Common myeloid progenitor, CD34-positive (primary cell): ENCODE results near the gene LSM3. TPM values are rescaled to one million over a fixed set of nuclear protein-coding genes. Genes with fewer than 3 reads are reported as not detected.

Source experiments
- CTCF ChIA-PET: fragments of 350-600 bp; sonication (Branson Sonifier 250); formaldehyde crosslinking; loops from one replicate; lab custom pipeline; 2021; ENCODE audit warnings: antibody characterized with exemption; lab: Charles Lee
- POLR2A ChIA-PET: fragments of 350-600 bp; sonication (Branson Sonifier 250); formaldehyde crosslinking; loops from one replicate; lab custom pipeline; 2021; ENCODE audit warnings: antibody characterized with exemption; lab: Charles Lee
- DNase-seq, 3 donors: peaks; one replicate each; pipeline versions ENCODE4 v3.0.0 to v3.0.0-alpha.2; 2013
- H3K27ac ChIP-seq, 2 experiments: 1 replicate in 1 of 2; 2 replicates in 1 of 2; pipeline ENCODE4 v1.7.0; 2013; ENCODE audit warnings: inconsistent platforms in 2 of 2, low read length in 2 of 2, mild to moderate bottlenecking in 2 of 2, low read depth in 1 of 2, moderate library complexity in 1 of 2; ENCODE audit not compliant: severe bottlenecking in 2 of 2, insufficient read depth in 1 of 2, poor library complexity in 1 of 2
- H3K27me3 ChIP-seq, 5 experiments: replicated peaks in 2 of 5; 1 replicate in 3 of 5; 2 replicates in 2 of 5; pipeline versions ENCODE4 v1.6.1 to v1.7.0; 2013; ENCODE audit warnings: low read length in 4 of 5, mild to moderate bottlenecking in 2 of 5, moderate library complexity in 2 of 5, inconsistent platforms in 1 of 5; ENCODE audit not compliant: insufficient read depth in 5 of 5, control insufficient read depth in 4 of 5
- H3K36me3 ChIP-seq, 4 experiments: 1 replicate in 2 of 4; 2 replicates in 2 of 4; pipeline versions ENCODE4 v1.6.1 to v1.7.0; 2013; ENCODE audit warnings: low read length in 3 of 4, control low read depth in 1 of 4, mild to moderate bottlenecking in 1 of 4; ENCODE audit not compliant: control insufficient read depth in 4 of 4, insufficient read depth in 4 of 4
- H3K4me1 ChIP-seq, 4 experiments: 1 replicate in 3 of 4; 2 replicates in 1 of 4; pipeline versions ENCODE4 v1.6.1 to v1.7.1; 2013; ENCODE audit warnings: low read length in 3 of 4, mild to moderate bottlenecking in 3 of 4, control low read depth in 1 of 4, inconsistent platforms in 1 of 4, moderate library complexity in 1 of 4; ENCODE audit not compliant: control insufficient read depth in 4 of 4, insufficient read depth in 4 of 4; ENCODE audit errors: control extremely low read depth in 1 of 4
- H3K4me3 ChIP-seq, 7 experiments: 1 replicate in 4 of 7; 2 replicates in 3 of 7; pipeline versions ENCODE4 v1.5.1 to v1.7.0; 2013; ENCODE audit warnings: mild to moderate bottlenecking in 7 of 7, low read length in 6 of 7, moderate library complexity in 6 of 7, inconsistent platforms in 2 of 7, low read depth in 2 of 7, control low read depth in 1 of 7; ENCODE audit not compliant: insufficient read depth in 4 of 7, control insufficient read depth in 1 of 7; ENCODE audit errors: extremely low read depth in 1 of 7
- H3K9me3 ChIP-seq, 5 experiments: 1 replicate in 4 of 5; 2 replicates in 1 of 5; pipeline versions ENCODE4 v1.6.1 to v1.7.1; 2013; ENCODE audit warnings: low read length in 4 of 5, mild to moderate bottlenecking in 2 of 5, inconsistent platforms in 1 of 5, low read depth in 1 of 5, moderate library complexity in 1 of 5; ENCODE audit not compliant: control insufficient read depth in 4 of 5, insufficient read depth in 2 of 5; ENCODE audit errors: control extremely low read depth in 1 of 5
- WGBS: methylation state at CpG from one replicate; pipeline ENCODE4 v1.1.5; 2013; ENCODE audit not compliant: insufficient coverage; 5-methylcytosine and 5-hydroxymethylcytosine counted together
- polyA plus RNA-seq: library from polyadenylated mRNA; unstranded; fragments of 120-200 nt; gene quantifications from one replicate; pipeline ENCODE4 v1.2.1, GENCODE V29; 2013

Gene LSM3
- polyA plus RNA-seq = 11.6 TPM

GRCh38 chr3:14178247-14179113 is at the start of gene LSM3, which contains the start of gene XPC:
Gene LSM3 (plus strand): TSS chr3:14178817. CDS start chr3:14178861, 44 bp downstream.
Gene XPC (minus strand): TSS chr3:14178601. CDS start chr3:14178568, 33 bp downstream.
- peaks cover 6 to 23% (median 15%) of the 10 kb centered on the region in 4 experiments for H3K36me3 ChIP-seq
- H3K9me3 ChIP-seq = no peaks in the 10 kb centered on the region
- ChIA-PET POLR2A (interaction anchor here (0.7 to 1.6 kb wide), 6 partner anchors 13 to 283 kb away, joined by 3 to 8 read pairs (median 6); no protein-coding TSS in a partner anchor), CTCF (interaction anchor here (0.9 to 2.8 kb wide), 9 partner anchors 20 to 54 kb away, joined by 3 to 9 read pairs (median 4); partner anchors contain the start of genes CHCHD4 and TMEM43)
- H3K4me3 ChIP-seq = peak within 1 kb of the TSS; percentile 83 to 98 (median 93)
- DNase-seq = peak; percentile 98 to 99 (median 99)
- WGBS = 0% methylated on average over 74 of the region's 78 CpGs
- H3K27me3 ChIP-seq = peaks cover 0 to 3% (median 0%) of the 10 kb centered on the region in 5 experiments
- peaks cover 16 to 39% (median 32%) of the 10 kb centered on the region in 4 experiments for H3K4me1 ChIP-seq
- H3K27ac ChIP-seq = peak within 1 kb of the TSS; percentile 96 to 98

- ChIA-PET CTCF (interaction anchor here (1.8 kb wide), 1 partner anchor 16 kb away, joined by 4 read pairs; no protein-coding TSS in a partner anchor), POLR2A (interaction anchor here (0.6 kb wide), 1 partner anchor 377 kb away, joined by 4 read pairs; no protein-coding TSS in a partner anchor)
- Histone ChIP-seq H3K4me1 (peaks cover 2 to 22% (median 19%) of the 10 kb centered on the region in 4 experiments), H3K27ac (no peak overlapping the region), H3K9me3 (no peaks in the 10 kb centered on the region), H3K4me3 (no peak overlapping the region), H3K27me3 (no peaks in the 10 kb centered on the region), H3K36me3 (peaks cover 18 to 69% (median 59%) of the 10 kb centered on the region in 4 experiments)
- WGBS = 92% methylated on average over 4 of the region's 6 CpGs
- DNase-seq = no peak
Observed at GRCh38 chr3:14129296-14129695, 49.3 kb upstream of the LSM3 start.

GRCh38 chr3:14130230-14130629 is 48.4 kb upstream of the LSM3 start:
- Histone ChIP-seq H3K27ac (no peak overlapping the region), H3K4me3 (no peak overlapping the region), H3K27me3 (no peaks in the 10 kb centered on the region), H3K36me3 (peaks cover 18 to 78% (median 68%) of the 10 kb centered on the region in 4 experiments), H3K4me1 (peaks cover 2 to 21% (median 18%) of the 10 kb centered on the region in 4 experiments), H3K9me3 (no peaks in the 10 kb centered on the region)
- DNase-seq = no peak
- 100% methylated on average over 2 of the region's 4 CpGs for WGBS
- ChIA-PET POLR2A (no interaction called here), CTCF (interaction anchor here (1.1 to 1.8 kb wide), 2 partner anchors 15 to 23 kb away, joined by 3 to 4 read pairs; no protein-coding TSS in a partner anchor)

- no peak overlapping the region for H3K4me3 ChIP-seq
- DNase-seq = no peak
- ChIA-PET CTCF (interaction anchor here (0.8 to 1.8 kb wide), 4 partner anchors 10 to 434 kb away, joined by 3 to 4 read pairs (median 4); no protein-coding TSS in a partner anchor), POLR2A (no interaction called here)
- peaks cover 18 to 83% (median 73%) of the 10 kb centered on the region in 4 experiments for H3K36me3 ChIP-seq
- H3K4me1 ChIP-seq = peaks cover 2 to 18% (median 15%) of the 10 kb centered on the region in 4 experiments
- WGBS = 96% methylated on average over 10 of the region's 12 CpGs
- H3K9me3 ChIP-seq = no peaks in the 10 kb centered on the region
- H3K27ac ChIP-seq = no peak overlapping the region
- no peaks in the 10 kb centered on the region for H3K27me3 ChIP-seq
Observed at GRCh38 chr3:14130707-14131106, 47.9 kb upstream of the LSM3 start.

GRCh38 chr3:14131134-14131533 is 47.5 kb upstream of the LSM3 start:
- CTCF ChIA-PET = interaction anchor here (0.8 to 1.8 kb wide), 4 partner anchors 9 to 434 kb away, joined by 3 to 4 read pairs (median 4); no protein-coding TSS in a partner anchor
- peaks cover 2 to 14% (median 10%) of the 10 kb centered on the region in 4 experiments for H3K4me1 ChIP-seq
- H3K9me3 ChIP-seq = no peaks in the 10 kb centered on the region
- H3K4me3 ChIP-seq = no peak overlapping the region
- POLR2A ChIA-PET = no interaction called here
- no peak for DNase-seq
- no peak overlapping the region for H3K27ac ChIP-seq
- no peaks in the 10 kb centered on the region for H3K27me3 ChIP-seq
- WGBS = 94% methylated on average over 5 of the region's 5 CpGs
- peaks cover 18 to 88% (median 77%) of the 10 kb centered on the region in 4 experiments for H3K36me3 ChIP-seq

- DNase-seq = no peak
- POLR2A ChIA-PET = no interaction called here
- whole genome bisulfite sequencing = 95% methylated on average over 8 of the region's 8 CpGs
- Histone ChIP-seq H3K27ac (no peak overlapping the region), H3K4me1 (peaks cover 0 to 4% (median 2%) of the 10 kb centered on the region in 4 experiments), H3K36me3 (peaks cover 18 to 95% (median 81%) of the 10 kb centered on the region in 4 experiments), H3K9me3 (no peaks in the 10 kb centered on the region), H3K4me3 (no peak overlapping the region), H3K27me3 (no peaks in the 10 kb centered on the region)
- CTCF ChIA-PET = interaction anchor here (1.0 kb wide), 1 partner anchor 14 kb away, joined by 3 read pairs; no protein-coding TSS in a partner anchor
Observed at GRCh38 chr3:14132120-14132519, 46.5 kb upstream of the LSM3 start.
